ENCODE results near the gene CACNA1C.

GRCh38 chr12:2290091-2290490 is 237.3 kb downstream of the CACNA1C start:
- TF ChIP-seq CTCF (IDR thresholded peaks at IDR 0.05) (no peak), EZH2 (IDR thresholded peaks at IDR 0.05; ENCODE audit: borderline replicate concordance, insufficient read depth, low read depth, low read length, poor library complexity, severe bottlenecking) (no peak)

All from B cell (primary cell).